ENCODE data around the gene RARRES2.

Gene RARRES2

GRCh38 chr7:150375662-150376521 is 34.5 kb upstream of the RARRES2 start:
- H3K4me1 ChIP-seq (ENCODE audit: low read depth, poor library complexity, severe bottlenecking), result peaks cover 85% of the 10 kb centered on the region
- no peak for TF ChIP-seq CTCF (conservative IDR thresholded peaks at IDR 0.05; ENCODE audit: low read depth, low read length)
- no peaks in the 10 kb centered on the region for H4K20me1 ChIP-seq (ENCODE audit: insufficient read depth)
- peaks cover 60% of the 10 kb centered on the region for H3K79me2 ChIP-seq (ENCODE audit: insufficient read depth, low read depth)
- H3K9ac ChIP-seq, result peak overlapping the region; percentile 44
- no peaks in the 10 kb centered on the region for H3K27me3 ChIP-seq (ENCODE audit: insufficient read depth, low read depth)
- H2AFZ ChIP-seq (ENCODE audit: low read depth), result no peak overlapping the region
- no peak overlapping the region for H3K4me3 ChIP-seq (IDR thresholded peaks at IDR 0.05; ENCODE audit: insufficient read depth, low read depth, low read length)
- H3K4me2 ChIP-seq, result peak overlapping the region; percentile 70
- peak overlapping the region; percentile 89 for H3K27ac ChIP-seq
- peaks cover 19% of the 10 kb centered on the region; the same call in 1 of the 2 replicates for H3K36me3 ChIP-seq (ENCODE audit: insufficient read depth)

DNA sequence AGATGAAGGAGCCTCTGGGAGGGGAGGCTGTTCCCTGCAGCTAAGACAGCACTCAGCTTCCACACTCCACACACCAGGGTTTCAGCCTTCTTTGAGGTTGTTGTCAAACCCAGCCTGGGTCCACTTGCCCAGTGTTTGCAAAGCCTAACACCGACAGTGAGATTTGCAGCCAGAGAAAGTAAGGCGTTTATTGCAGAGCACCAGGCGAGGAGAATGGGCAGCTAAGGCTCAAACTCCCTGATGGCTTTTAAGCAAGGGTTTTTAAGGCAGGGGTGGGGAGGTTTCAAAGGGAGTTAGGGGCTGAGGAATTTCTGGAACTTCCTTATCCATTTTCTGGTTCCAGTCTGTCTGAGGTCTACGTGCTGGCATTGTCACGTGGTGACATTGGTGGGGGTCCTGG is 33.0 kb upstream of the RARRES2 start:
- H3K4me2 ChIP-seq, result peak overlapping the region; percentile 70
- H3K4me3 ChIP-seq (IDR thresholded peaks at IDR 0.05; ENCODE audit: insufficient read depth, low read depth, low read length), result no peak overlapping the region
- H3K9ac ChIP-seq, result no peak overlapping the region; the same call in 1 of the 2 replicates
- H3K27ac ChIP-seq, result peak overlapping the region; percentile 89
- H4K20me1 ChIP-seq (ENCODE audit: insufficient read depth), result no peaks in the 10 kb centered on the region
- H3K79me2 ChIP-seq (ENCODE audit: insufficient read depth, low read depth), result peaks cover 68% of the 10 kb centered on the region
- no peak for TF ChIP-seq CTCF (conservative IDR thresholded peaks at IDR 0.05; ENCODE audit: low read depth, low read length)
- H2AFZ ChIP-seq (ENCODE audit: low read depth), result no peak overlapping the region
- peaks cover 81% of the 10 kb centered on the region for H3K4me1 ChIP-seq (ENCODE audit: low read depth, poor library complexity, severe bottlenecking)
- no peaks in the 10 kb centered on the region for H3K27me3 ChIP-seq (ENCODE audit: insufficient read depth, low read depth)
- H3K36me3 ChIP-seq (ENCODE audit: insufficient read depth), result peaks cover 23% of the 10 kb centered on the region; the same call in 1 of the 2 replicates

DNA sequence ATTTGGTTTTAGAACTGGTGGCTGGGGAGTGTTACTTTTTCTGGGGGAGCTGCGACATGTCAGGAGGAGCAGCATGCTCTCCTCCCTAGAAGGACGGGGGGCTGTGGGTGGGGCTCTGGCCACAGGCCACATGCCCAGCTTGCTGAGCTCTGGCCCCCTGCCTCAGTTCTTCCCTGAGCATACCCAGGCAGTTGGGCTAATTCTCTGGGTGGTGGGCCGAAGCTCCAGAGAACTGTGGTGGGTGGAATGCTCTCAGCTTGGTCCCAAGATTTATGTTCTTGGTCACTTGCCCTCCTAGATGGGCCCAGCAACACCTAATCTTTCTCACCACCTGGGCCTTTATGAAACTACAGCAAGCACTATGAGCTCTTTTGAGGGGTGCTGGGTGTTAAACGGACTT is 32.6 kb upstream of the RARRES2 start:
- Histone ChIP-seq H3K27ac (peak overlapping the region; percentile 89), H3K4me1 (ENCODE audit: low read depth, poor library complexity, severe bottlenecking) (peaks cover 81% of the 10 kb centered on the region), H4K20me1 (ENCODE audit: insufficient read depth) (no peaks in the 10 kb centered on the region), H2AFZ (ENCODE audit: low read depth) (no peak overlapping the region), H3K36me3 (ENCODE audit: insufficient read depth) (peaks cover 23% of the 10 kb centered on the region; the same call in 1 of the 2 replicates), H3K4me2 (peak overlapping the region; percentile 70), H3K9ac (no peak overlapping the region; the same call in 1 of the 2 replicates), H3K79me2 (ENCODE audit: insufficient read depth, low read depth) (peaks cover 73% of the 10 kb centered on the region), H3K4me3 (IDR thresholded peaks at IDR 0.05; ENCODE audit: insufficient read depth, low read depth, low read length) (no peak overlapping the region), H3K27me3 (ENCODE audit: insufficient read depth, low read depth) (no peaks in the 10 kb centered on the region)
- TF ChIP-seq CTCF (conservative IDR thresholded peaks at IDR 0.05; ENCODE audit: low read depth, low read length), result no peak

DNA sequence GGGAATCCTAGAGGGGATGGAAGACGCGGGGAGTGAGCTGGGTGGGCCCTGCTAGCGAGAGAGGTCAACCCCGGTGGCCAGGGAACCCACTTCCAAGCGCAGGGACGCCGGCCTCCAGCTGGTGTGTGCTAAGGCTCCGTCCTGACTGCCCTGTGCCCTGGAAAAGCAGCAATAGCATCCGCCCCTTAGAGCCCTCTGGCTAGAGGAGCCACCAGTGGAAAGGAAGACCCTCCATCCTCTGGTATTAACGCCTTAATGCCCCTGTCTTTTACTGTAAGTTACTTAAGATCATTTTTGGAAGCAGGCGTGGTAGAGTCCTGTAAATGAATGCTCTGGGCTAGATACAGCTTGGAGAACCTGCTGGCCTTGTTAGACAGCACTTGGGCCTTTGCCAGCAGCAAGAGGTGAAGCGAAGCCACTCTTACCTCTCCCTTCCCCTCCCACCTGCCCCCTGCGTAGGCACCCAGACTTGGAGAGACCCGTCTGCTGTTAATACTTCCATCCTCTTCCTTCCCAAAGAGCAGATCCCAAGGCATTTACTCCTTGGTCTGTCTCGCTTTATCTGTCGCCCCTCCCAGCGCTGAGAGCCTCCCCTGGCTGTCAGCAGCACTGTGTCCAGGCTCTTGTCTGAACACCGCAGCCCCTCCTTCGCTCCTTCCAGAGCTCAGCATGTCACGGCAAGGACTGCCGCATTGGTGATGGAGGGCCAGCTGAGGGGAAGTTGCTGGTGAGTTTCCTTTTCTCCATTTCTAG is 31.8 kb upstream of the RARRES2 start:
- peaks cover 79% of the 10 kb centered on the region for H3K79me2 ChIP-seq (ENCODE audit: insufficient read depth, low read depth)

More for the DNA sequence above, 31.8 kb upstream of the RARRES2 start:
- Histone ChIP-seq H3K4me2 (peak overlapping the region; percentile 70), H3K9ac (no peak overlapping the region; the same call in 1 of the 2 replicates), H2AFZ (ENCODE audit: low read depth) (no peak overlapping the region), H3K4me1 (ENCODE audit: low read depth, poor library complexity, severe bottlenecking) (peaks cover 81% of the 10 kb centered on the region), H3K27ac (peak overlapping the region; percentile 89), H3K27me3 (ENCODE audit: insufficient read depth, low read depth) (no peaks in the 10 kb centered on the region), H3K36me3 (ENCODE audit: insufficient read depth) (peaks cover 23% of the 10 kb centered on the region; the same call in 1 of the 2 replicates), H3K4me3 (IDR thresholded peaks at IDR 0.05; ENCODE audit: insufficient read depth, low read depth, low read length) (no peak overlapping the region), H4K20me1 (ENCODE audit: insufficient read depth) (no peaks in the 10 kb centered on the region)
- no peak for TF ChIP-seq CTCF (conservative IDR thresholded peaks at IDR 0.05; ENCODE audit: low read depth, low read length)

Measured in KMS-11 (cell line).